ENCODE results near the gene ELP4. TPM values are rescaled to one million over a fixed set of nuclear protein-coding genes. Genes with fewer than 3 reads are reported as not detected.

The ELP4 gene
- total and polyA plus RNA-seq, 2 experiments from 2014 or later, result 16.2 to 20.1 TPM

DNA sequence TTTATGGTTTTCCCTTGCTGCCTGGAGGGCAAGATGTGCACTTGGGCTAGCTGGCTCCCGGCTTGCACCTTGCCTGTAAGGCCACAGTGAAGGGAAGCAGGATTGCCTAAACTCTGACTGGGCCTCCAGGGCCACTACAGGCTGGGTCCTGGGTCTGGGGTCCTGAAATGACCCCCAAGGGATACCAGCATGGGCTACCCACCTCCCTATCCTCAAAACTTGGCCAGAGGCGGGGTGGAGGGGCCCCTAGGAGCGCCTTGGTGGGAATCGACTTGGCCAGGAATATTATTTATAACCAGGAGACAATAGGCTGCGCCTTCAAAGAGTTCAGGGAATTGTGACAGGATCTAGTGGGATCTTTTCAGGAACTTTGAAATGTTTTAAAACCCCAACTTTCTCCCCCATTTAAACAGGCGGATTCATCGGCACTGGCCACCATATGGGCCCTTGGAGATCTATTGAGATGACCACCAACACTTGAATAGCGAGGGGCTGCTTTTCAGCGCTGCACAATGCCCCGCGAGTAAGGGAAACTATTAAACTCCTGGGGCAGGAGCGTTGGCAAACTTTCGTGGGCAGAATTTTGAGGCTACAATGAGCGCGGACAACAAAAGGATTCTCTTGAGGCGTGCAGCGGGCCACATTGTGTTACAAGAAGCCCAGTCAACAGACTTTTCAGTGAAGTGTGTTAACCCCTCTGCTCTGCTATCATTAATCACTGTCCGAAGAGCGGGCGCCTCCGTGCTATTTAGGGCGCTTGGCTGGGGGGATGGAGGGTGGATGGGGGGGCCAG, 286.3 kb downstream of the ELP4 start:
- no peaks in the 10 kb centered on the region for H3K79me2 ChIP-seq (ENCODE audit: insufficient read depth)
- no peaks in the 10 kb centered on the region for H3F3A ChIP-seq (ENCODE audit: insufficient read depth)
- no peak overlapping the region for H3K4me2 ChIP-seq (ENCODE audit: unreplicated experiment)
- H3K9me2 ChIP-seq (ENCODE audit: insufficient read depth), result no peaks in the 10 kb centered on the region
- no peak overlapping the region for H3K27ac ChIP-seq
- no peak overlapping the region for H2AFZ ChIP-seq
- H4K20me1 ChIP-seq (ENCODE audit: insufficient read depth), result no peaks in the 10 kb centered on the region
- no peak overlapping the region for H3K4me3 ChIP-seq
- H3K9me3 ChIP-seq (ENCODE audit: low read depth), result no peaks in the 10 kb centered on the region
- in situ Hi-C loops (cut with MboI), result no loop called here
- whole genome bisulfite sequencing, 2 experiments (ENCODE audit: low coverage in 1 of 2, low lambda C conversion rate in 2 of 2, missing lambda C conversion rate in 2 of 2), result 91% methylated on average over 22 of the region's 22 CpGs
- DNase-seq, result no peak
- no peak for TF ChIP-seq EZH2phosphoT487 (IDR thresholded peaks at IDR 0.05; ENCODE audit: insufficient read depth, low read depth)
- H3K4me1 ChIP-seq (ENCODE audit: insufficient read depth), result no peaks in the 10 kb centered on the region
- peaks cover 39% of the 10 kb centered on the region for H3K27me3 ChIP-seq (replicated peaks; ENCODE audit: insufficient read depth)
- no peak overlapping the region for H3K9ac ChIP-seq
- H3K36me3 ChIP-seq (ENCODE audit: low read depth), result no peaks in the 10 kb centered on the region

DNA sequence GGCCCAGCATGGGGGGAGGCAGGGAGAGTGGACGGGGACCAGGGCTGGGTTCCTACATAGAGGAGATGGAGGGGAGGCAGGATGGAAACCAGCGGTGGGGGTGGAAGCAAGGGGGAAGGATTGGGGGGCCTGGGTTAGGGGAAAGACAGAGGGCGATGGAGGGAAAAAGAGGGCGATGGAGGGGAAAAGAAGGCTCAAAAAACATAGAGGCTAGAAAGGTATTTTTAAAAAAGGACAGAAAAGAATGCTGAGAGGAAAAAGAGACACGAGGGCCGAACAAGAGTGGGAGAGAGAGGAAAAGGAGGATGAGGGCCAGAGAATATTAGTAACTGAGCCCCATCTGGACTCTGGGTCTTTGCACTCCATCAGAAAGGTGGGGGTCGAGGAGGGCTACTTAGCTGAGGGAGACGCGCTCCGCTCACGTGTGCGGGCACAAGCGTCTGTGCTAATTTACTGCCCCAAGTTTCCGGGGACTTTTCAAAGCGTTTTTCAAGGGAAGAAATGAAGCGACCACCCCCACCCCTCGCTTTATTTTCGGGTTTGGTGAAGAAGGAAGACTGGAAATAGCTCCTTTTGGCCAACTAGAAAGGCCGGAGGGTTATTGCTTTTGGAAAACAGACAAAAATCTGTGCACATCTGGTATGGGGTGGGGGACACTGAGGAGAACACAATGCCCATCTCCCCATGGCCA, 287.1 kb downstream of the ELP4 start:
- Histone ChIP-seq H3K27me3 (replicated peaks; ENCODE audit: insufficient read depth) (peaks cover 46% of the 10 kb centered on the region), H3K4me2 (ENCODE audit: unreplicated experiment) (no peak overlapping the region), H3K27ac (no peak overlapping the region), H3K36me3 (ENCODE audit: low read depth) (no peaks in the 10 kb centered on the region), H3K9ac (no peak overlapping the region), H3K79me2 (ENCODE audit: insufficient read depth) (no peaks in the 10 kb centered on the region), H3K4me1 (ENCODE audit: insufficient read depth) (no peaks in the 10 kb centered on the region), H3F3A (ENCODE audit: insufficient read depth) (no peaks in the 10 kb centered on the region), H3K4me3 (no peak overlapping the region), H2AFZ (no peak overlapping the region), H3K9me2 (ENCODE audit: insufficient read depth) (no peaks in the 10 kb centered on the region), H4K20me1 (ENCODE audit: insufficient read depth) (no peaks in the 10 kb centered on the region), H3K9me3 (ENCODE audit: low read depth) (no peaks in the 10 kb centered on the region)
- no peak for TF ChIP-seq EZH2phosphoT487 (IDR thresholded peaks at IDR 0.05; ENCODE audit: insufficient read depth, low read depth)
- TF ChIP-seq EZH2 (IDR thresholded peaks at IDR 0.05; ENCODE audit: insufficient read depth, poor library complexity, severe bottlenecking), result no peak
- in situ Hi-C loops (cut with MboI), result no loop called here
- no peak for DNase-seq
- WGBS, 2 experiments (ENCODE audit: low coverage in 1 of 2, low lambda C conversion rate in 2 of 2, missing lambda C conversion rate in 2 of 2), result 87 to 91% methylated on average over 16 to 19 of the region's 19 CpGs

DNA sequence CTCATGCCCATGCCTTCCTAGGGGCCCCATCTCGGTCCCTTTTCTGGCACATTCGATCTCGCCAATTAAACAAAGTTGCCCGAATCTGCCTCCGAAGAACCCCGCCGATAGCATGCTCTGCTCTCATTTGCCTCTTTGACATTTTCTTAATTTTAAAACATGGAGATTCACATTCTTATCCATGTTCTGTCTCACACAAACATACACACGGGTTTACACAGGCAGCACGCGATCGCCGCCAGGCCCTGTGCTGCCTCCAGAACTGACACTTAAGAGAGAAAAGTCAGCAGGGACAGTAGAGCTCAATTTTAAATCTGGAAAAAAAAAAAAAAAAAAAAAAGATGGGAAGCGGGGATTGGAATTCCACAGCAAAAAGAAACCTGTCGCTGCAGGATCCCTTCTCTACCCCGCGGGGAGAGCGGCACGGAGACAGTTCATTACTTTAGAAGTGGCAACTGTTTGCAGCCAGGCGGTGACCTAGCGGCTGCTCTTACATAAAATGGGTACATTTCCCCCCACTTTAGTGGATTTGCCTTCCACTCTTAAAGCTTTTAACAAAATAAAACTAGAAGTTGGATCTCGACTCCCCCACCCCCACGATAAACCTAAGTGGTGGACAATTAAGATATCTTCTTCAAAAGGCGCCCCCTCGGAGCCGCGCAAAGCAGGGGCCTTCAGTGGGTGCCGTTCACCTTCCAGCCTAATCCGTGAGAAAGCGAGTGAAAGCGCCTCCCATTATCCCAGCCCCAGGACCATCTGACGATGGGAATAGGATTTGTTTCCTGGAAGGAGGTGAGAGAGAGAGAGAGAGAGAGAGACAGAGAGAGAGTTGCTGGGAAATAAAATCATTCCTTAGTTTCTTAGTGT, 287.9 kb downstream of the ELP4 start:
- Histone ChIP-seq H3K36me3 (ENCODE audit: low read depth) (no peaks in the 10 kb centered on the region), H3K79me2 (ENCODE audit: insufficient read depth) (no peaks in the 10 kb centered on the region), H3K4me2 (ENCODE audit: unreplicated experiment) (peak overlapping the region; percentile 8)

DNA sequence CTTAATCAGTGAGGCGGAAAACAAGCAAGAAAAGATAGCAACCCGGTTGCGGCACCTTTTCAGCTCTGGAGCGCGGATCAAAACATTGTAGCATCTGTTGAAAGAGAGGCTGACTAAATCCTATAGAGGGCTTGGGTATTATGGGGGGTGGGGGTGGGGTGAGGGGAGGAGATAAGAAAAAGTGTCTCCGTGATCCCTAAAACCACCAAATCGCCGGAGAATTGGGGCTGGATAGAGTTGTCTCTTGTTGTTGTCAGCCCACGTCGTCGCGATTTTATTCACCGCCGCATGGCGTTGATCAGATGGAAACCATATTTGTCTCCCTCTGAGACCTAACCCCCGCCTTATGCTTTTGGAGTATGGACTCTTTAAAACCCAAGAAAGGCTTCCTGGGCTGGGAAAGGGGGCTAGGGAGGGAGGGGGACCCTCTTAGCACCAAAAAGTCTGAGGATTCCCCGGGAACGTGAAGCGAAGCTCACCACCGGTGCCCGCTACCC, 288.5 kb downstream of the ELP4 start:
- Histone ChIP-seq H3K27me3 (replicated peaks; ENCODE audit: insufficient read depth) (peaks cover 60% of the 10 kb centered on the region), H4K20me1 (ENCODE audit: insufficient read depth) (no peaks in the 10 kb centered on the region), H3K4me3 (peak overlapping the region; percentile 38), H3K9ac (no peak overlapping the region), H3K4me2 (ENCODE audit: unreplicated experiment) (peak overlapping the region; percentile 8), H3K27ac (no peak overlapping the region), H3K4me1 (ENCODE audit: insufficient read depth) (no peaks in the 10 kb centered on the region), H3F3A (ENCODE audit: insufficient read depth) (no peaks in the 10 kb centered on the region), H3K79me2 (ENCODE audit: insufficient read depth) (no peaks in the 10 kb centered on the region), H2AFZ (peak overlapping the region; percentile 39; the same call in 1 of the 2 replicates), H3K9me2 (ENCODE audit: insufficient read depth) (no peaks in the 10 kb centered on the region), H3K36me3 (ENCODE audit: low read depth) (no peaks in the 10 kb centered on the region), H3K9me3 (ENCODE audit: low read depth) (no peaks in the 10 kb centered on the region)
- DNase-seq, result no peak
- in situ Hi-C loops (cut with MboI), result no loop called here
- 6 to 7% methylated on average over 20 to 21 of the region's 21 CpGs for WGBS, 2 experiments (ENCODE audit: low coverage in 1 of 2, low lambda C conversion rate in 2 of 2, missing lambda C conversion rate in 2 of 2)
- 0 out of 2 replicates have a peak, but pooled peaks have one; percentile 18 for TF ChIP-seq EZH2phosphoT487 (IDR thresholded peaks at IDR 0.05; ENCODE audit: insufficient read depth, low read depth)
- no peak for TF ChIP-seq EZH2 (IDR thresholded peaks at IDR 0.05; ENCODE audit: insufficient read depth, poor library complexity, severe bottlenecking)

More for the DNA sequence above, 287.9 kb downstream of the ELP4 start:
- no peaks in the 10 kb centered on the region for H4K20me1 ChIP-seq (ENCODE audit: insufficient read depth)
- in situ Hi-C loops (cut with MboI), result no loop called here
- WGBS, 2 experiments (ENCODE audit: low coverage in 1 of 2, low lambda C conversion rate in 2 of 2, missing lambda C conversion rate in 2 of 2), result 56 to 59% methylated on average over 30 to 31 of the region's 31 CpGs
- H3K4me1 ChIP-seq (ENCODE audit: insufficient read depth), result no peaks in the 10 kb centered on the region
- H3K4me3 ChIP-seq, result 0 out of 2 replicates have a peak overlapping the region, but pooled peaks have one; percentile 35
- H3F3A ChIP-seq (ENCODE audit: insufficient read depth), result no peaks in the 10 kb centered on the region
- no peak overlapping the region for H2AFZ ChIP-seq
- H3K9me2 ChIP-seq (ENCODE audit: insufficient read depth), result no peaks in the 10 kb centered on the region
- H3K27ac ChIP-seq, result no peak overlapping the region
- TF ChIP-seq EZH2 (IDR thresholded peaks at IDR 0.05; ENCODE audit: insufficient read depth, poor library complexity, severe bottlenecking), result no peak
- TF ChIP-seq EZH2phosphoT487 (IDR thresholded peaks at IDR 0.05; ENCODE audit: insufficient read depth, low read depth), result 0 out of 2 replicates have a peak, but pooled peaks have one; percentile 1
- H3K27me3 ChIP-seq (replicated peaks; ENCODE audit: insufficient read depth), result peaks cover 53% of the 10 kb centered on the region
- no peak overlapping the region for H3K9ac ChIP-seq
- DNase-seq, result no peak
- no peaks in the 10 kb centered on the region for H3K9me3 ChIP-seq (ENCODE audit: low read depth)

Measured in GM23248 (cell line).